ENCODE data around the gene TEX55.
"Not testable (repeated sequence)": the region's sequence is repeated elsewhere in the genome, so short reads cannot be mapped to it uniquely, and the experiment has no call there.

The TEX55 gene

DNA sequence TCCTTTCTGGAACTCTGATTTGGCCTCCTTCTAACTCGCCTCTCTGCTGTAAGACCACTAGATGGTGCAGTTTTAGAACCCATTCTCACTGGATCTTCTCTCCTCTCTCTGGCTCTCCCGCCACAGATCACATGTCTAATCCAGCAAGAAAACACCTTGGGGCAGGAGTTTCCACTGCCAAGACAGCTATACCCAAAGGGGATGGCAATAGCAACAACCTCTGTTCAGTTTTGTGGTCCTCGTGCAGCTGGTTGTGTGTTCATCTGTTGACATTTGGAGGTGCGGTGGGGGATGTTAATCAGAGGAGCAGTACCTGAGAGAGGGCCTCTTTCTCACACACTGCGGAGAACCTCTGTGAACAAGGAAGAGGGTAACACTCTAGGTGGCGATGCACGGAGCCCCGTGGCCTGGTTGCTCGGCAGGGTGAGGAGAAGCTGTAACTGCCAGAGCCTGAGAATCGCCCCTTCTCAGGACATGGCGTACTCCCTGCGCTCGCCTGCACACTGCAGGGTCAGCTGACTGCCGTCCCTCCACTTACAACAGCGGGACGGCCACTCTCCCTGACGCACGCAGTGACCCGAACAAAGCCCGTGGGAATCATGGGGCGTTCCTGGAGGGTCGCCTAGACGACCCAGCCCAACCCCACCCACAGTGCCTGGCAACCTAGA lies at the start of gene TEX55:
TEX55 (plus strand) TSS at position 666 of the 668 bp plus-strand sequence. CDS start 25 bp downstream, outside the sequence.
- peak; percentile 38 for DNase-seq
- Mint-ChIP-seq H3K9me3 (no peaks in the 10 kb centered on the region), H3K4me3 (no peak within 1 kb of the TSS), H3K27ac (no peak within 1 kb of the TSS), H3K36me3 (ENCODE audit: low read depth) (no peaks in the 10 kb centered on the region), H3K4me1 (ENCODE audit: low read depth) (peaks cover 7% of the 10 kb centered on the region), H3K27me3 (no peaks in the 10 kb centered on the region)

- H3K36me3 Mint-ChIP-seq (ENCODE audit: low read depth) = no peaks in the 10 kb centered on the region
- H3K4me3 Mint-ChIP-seq = no peak overlapping the region
- no peaks in the 10 kb centered on the region for H3K9me3 Mint-ChIP-seq
Observed at GRCh38 chr3:119098003-119098402, 48.0 kb upstream of the TEX55 start.

DNA sequence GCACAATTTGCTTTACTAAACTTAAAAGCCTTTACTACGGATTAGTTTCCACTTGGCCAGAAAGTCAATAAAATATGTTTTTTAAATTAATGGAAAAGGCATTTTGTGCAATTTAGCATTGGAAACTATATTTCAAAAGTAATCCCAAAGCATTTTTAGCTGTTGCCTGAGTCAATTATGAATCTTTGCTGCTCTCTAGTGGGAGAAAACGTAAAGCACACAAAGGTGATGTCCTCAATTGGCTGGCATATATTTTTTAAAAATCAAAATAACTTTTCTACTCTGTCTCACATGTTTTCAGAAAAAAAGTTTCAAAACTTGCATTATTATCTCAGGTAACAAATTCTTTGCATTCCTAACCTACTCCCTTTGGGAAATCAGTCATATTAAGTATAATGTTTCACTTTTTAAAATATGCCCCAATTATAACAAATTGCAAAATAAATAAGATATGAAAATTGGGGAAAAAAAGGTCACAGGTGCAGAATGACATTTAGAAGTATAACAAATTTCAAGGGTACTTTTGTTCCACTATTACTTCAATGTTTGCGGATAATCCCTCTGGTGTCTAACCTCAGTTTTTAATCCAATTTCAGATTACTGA lies 47.2 kb upstream of the TEX55 start:
- no peak overlapping the region for H3K4me3 Mint-ChIP-seq
- no peaks in the 10 kb centered on the region for H3K36me3 Mint-ChIP-seq (ENCODE audit: low read depth)
- DNase-seq = no peak
- H3K27ac Mint-ChIP-seq = no peak overlapping the region
- no peaks in the 10 kb centered on the region for H3K4me1 Mint-ChIP-seq (ENCODE audit: low read depth)
- no peaks in the 10 kb centered on the region for H3K9me3 Mint-ChIP-seq
- H3K27me3 Mint-ChIP-seq = no peaks in the 10 kb centered on the region

More at GRCh38 chr3:119098003-119098402, 48.0 kb upstream of the TEX55 start:
- Mint-ChIP-seq H3K27me3 (no peaks in the 10 kb centered on the region), H3K4me1 (ENCODE audit: low read depth) (no peaks in the 10 kb centered on the region), H3K27ac (no peak overlapping the region)
- DNase-seq = no peak

DNA sequence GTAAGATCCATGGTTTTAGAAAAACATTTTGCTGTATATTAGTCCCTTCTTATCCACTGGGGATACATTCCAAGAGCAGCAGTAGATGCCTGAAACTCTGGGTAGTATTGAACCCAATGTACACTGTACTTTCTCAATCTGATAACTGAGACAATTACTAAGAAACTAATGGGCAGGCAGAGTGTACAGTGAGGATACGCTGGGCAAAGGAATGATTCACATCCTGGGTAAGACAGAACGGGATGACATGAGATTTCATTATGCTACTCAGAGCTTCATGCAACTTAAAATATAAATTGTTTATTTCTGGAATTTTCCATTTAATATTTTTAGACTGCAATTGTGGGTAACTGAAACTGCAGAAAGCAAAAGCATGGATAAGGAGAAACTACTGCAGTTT lies 46.2 kb upstream of the TEX55 start:
- no peaks in the 10 kb centered on the region for H3K9me3 Mint-ChIP-seq
- no peaks in the 10 kb centered on the region for H3K4me1 Mint-ChIP-seq (ENCODE audit: low read depth)
- no peaks in the 10 kb centered on the region for H3K27me3 Mint-ChIP-seq
- H3K4me3 Mint-ChIP-seq = no peak overlapping the region
- H3K36me3 Mint-ChIP-seq (ENCODE audit: low read depth) = no peaks in the 10 kb centered on the region
- H3K27ac Mint-ChIP-seq = no peak overlapping the region
- no peak for DNase-seq

- Mint-ChIP-seq H3K36me3 (ENCODE audit: low read depth) (no peaks in the 10 kb centered on the region), H3K4me3 (no peak overlapping the region), H3K27ac (no peak overlapping the region), H3K27me3 (no peaks in the 10 kb centered on the region), H3K4me1 (ENCODE audit: low read depth) (no peaks in the 10 kb centered on the region), H3K9me3 (no peaks in the 10 kb centered on the region)
- DNase-seq = no peak
Observed at GRCh38 chr3:119104031-119104430, 41.9 kb upstream of the TEX55 start.

- H3K4me3 Mint-ChIP-seq; H3K27ac Mint-ChIP-seq; H3K36me3 Mint-ChIP-seq (ENCODE audit: low read depth); DNase-seq; H3K4me1 Mint-ChIP-seq (ENCODE audit: low read depth): not testable (repeated sequence)
- H3K9me3 Mint-ChIP-seq = peaks cover 17% of the 10 kb centered on the region
- H3K27me3 Mint-ChIP-seq = peaks cover 28% of the 10 kb centered on the region
Observed at GRCh38 chr3:119118330-119118729, 27.6 kb upstream of the TEX55 start.

DNA sequence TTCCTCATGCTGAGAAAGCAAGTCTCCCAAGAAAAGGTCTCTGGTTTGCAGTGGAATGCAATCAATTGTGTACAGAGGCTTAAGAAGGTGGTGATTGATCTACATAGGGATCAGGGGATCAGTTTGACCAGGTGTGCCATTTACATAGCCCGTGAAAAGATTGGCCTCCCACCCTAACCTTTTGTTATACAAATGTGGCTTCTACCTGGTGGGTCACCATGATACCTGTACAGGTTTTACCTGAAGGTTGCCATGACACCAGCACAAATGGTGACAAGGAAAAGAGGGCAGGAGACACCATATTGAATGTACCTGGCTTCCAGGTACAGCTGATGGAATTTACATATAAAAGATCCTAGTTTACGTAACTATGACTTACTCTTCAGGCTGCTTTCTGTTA lies 25.5 kb upstream of the TEX55 start:
- Mint-ChIP-seq H3K4me1 (ENCODE audit: low read depth) (no peaks in the 10 kb centered on the region), H3K27ac (no peak overlapping the region), H3K9me3 (peaks cover 17% of the 10 kb centered on the region), H3K27me3 (peaks cover 30% of the 10 kb centered on the region), H3K4me3 (no peak overlapping the region), H3K36me3 (ENCODE audit: low read depth) (no peaks in the 10 kb centered on the region)
- no peak for DNase-seq

DNA sequence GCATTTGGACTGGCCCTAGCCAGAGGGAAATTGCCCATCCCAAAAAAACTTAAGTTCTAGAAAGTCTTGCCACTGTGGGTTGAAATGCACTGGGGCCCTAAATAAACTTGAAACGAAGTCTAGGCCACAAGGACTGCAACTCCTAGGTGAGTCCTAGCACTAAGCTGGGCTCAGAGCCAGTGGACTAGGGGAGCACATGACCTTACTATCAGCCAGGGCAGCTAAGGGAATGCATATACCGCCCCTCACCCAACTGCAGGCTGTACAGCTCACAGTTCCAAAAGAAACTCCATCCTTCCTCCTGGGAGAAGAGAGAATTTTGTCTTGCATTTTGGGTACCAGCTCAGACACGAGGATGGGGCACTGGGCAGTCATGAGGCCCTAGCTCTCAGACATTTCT lies 23.6 kb upstream of the TEX55 start:
- no peaks in the 10 kb centered on the region for H3K36me3 Mint-ChIP-seq (ENCODE audit: low read depth)
- no peak overlapping the region for H3K27ac Mint-ChIP-seq
- H3K9me3 Mint-ChIP-seq = peaks cover 9% of the 10 kb centered on the region
- H3K4me1 Mint-ChIP-seq (ENCODE audit: low read depth) = no peaks in the 10 kb centered on the region
- H3K4me3 Mint-ChIP-seq = no peak overlapping the region
- DNase-seq = no peak
- peaks cover 30% of the 10 kb centered on the region for H3K27me3 Mint-ChIP-seq

DNA sequence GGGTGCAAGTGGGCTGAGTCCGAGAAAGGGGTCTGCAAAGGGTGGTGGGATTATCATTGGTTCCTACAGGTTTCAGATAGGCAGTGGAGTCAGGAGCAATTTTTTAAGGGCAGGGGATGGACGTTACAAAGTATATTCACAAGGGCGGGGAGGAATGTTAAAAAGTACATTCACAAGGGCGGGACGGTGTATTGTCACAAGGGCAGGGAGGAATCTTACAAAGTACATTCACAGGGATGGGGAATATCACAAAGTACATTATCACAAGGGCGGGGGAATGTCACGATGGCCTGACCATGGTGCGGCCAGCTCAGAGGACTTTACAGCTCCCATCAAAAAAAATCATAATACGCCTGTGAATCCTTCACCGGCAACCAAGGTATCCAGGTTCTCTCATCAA lies 20.6 kb upstream of the TEX55 start:
- DNase-seq = no peak
- Mint-ChIP-seq H3K27me3 (peaks cover 24% of the 10 kb centered on the region), H3K9me3 (no peaks in the 10 kb centered on the region), H3K4me1 (ENCODE audit: low read depth) (no peaks in the 10 kb centered on the region), H3K4me3 (no peak overlapping the region), H3K27ac (no peak overlapping the region), H3K36me3 (ENCODE audit: low read depth) (no peaks in the 10 kb centered on the region)

GRCh38 chr3:119125742-119126504 lies 20.0 kb upstream of the TEX55 start:
- Mint-ChIP-seq H3K27me3 (peaks cover 24% of the 10 kb centered on the region), H3K4me3 (no peak overlapping the region), H3K4me1 (ENCODE audit: low read depth) (no peaks in the 10 kb centered on the region), H3K9me3 (no peaks in the 10 kb centered on the region), H3K36me3 (ENCODE audit: low read depth) (no peaks in the 10 kb centered on the region), H3K27ac (no peak overlapping the region)
- DNase-seq = no peak

DNA sequence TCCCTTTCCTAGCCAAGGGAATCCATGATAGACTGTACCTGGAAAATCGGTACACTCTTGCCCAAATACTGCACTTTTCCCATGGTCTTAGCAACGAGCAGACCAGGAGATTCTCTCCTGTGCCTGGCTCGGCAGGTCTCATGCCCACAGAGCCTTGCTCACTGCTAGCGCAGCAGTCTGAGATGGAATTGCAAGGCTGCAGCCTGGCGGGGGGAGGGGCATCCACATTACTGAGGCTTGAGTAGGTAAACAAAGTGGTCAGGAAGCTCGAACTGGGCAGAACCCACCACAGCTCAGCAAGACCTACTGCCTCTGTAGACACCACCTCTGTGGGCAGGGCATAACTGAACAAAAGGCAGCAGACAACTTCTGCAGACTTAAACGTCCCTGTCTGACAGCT lies 15.7 kb upstream of the TEX55 start:
- not testable (repeated sequence) for H3K4me3 Mint-ChIP-seq; H3K27ac Mint-ChIP-seq; H3K36me3 Mint-ChIP-seq (ENCODE audit: low read depth); DNase-seq; H3K9me3 Mint-ChIP-seq; H3K4me1 Mint-ChIP-seq (ENCODE audit: low read depth)
- H3K27me3 Mint-ChIP-seq = peaks cover 16% of the 10 kb centered on the region

GRCh38 chr3:119132291-119132690 lies 13.7 kb upstream of the TEX55 start:
- not testable (repeated sequence) for H3K9me3 Mint-ChIP-seq; DNase-seq; H3K27me3 Mint-ChIP-seq; H3K36me3 Mint-ChIP-seq (ENCODE audit: low read depth); H3K4me3 Mint-ChIP-seq; H3K4me1 Mint-ChIP-seq (ENCODE audit: low read depth); H3K27ac Mint-ChIP-seq

DNA sequence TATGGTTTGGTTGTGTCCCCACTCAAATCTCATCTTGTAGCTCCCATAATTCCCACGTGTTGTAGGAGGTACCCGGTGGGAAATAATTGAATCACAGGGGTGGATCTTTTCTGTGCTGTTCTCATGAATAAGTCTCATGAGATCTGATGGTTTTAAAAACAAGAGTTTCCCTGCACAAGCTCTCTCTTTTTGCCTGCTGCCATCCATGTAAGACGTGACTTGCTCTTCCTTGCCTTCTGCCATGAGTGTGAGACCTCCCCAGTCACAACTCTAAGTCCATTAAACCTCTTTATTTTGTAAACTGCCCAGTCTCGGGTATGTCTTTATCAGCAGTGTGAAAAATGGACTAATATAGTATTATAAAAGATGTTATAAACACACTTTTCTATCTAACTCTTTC lies 6.6 kb upstream of the TEX55 start:
- not testable (repeated sequence) for H3K36me3 Mint-ChIP-seq (ENCODE audit: low read depth); H3K4me1 Mint-ChIP-seq (ENCODE audit: low read depth); DNase-seq; H3K4me3 Mint-ChIP-seq; H3K27ac Mint-ChIP-seq; H3K9me3 Mint-ChIP-seq; H3K27me3 Mint-ChIP-seq

DNA sequence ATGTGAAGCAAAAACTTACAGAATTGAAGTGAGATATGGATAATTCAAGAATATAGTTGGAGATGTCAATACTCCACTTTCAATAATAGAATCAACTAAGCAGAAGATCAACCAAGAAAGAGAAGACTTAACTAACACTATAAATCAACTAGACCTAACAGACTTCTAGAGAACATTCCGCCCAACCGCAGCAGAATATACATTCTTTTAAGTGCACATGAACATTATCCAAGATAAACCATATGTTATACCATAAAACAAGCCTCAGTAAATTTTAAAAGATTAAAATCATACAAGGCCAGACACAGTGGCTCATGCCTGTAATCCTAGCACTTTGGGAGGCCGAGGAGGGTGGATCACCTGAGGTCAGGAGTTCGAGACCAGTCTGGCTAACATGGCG lies 5.5 kb upstream of the TEX55 start:
- Mint-ChIP-seq H3K4me3 (no peak overlapping the region), H3K4me1 (ENCODE audit: low read depth) (peaks cover under 1% of the 10 kb centered on the region), H3K27ac (no peak overlapping the region), H3K9me3 (no peaks in the 10 kb centered on the region), H3K36me3 (ENCODE audit: low read depth) (no peaks in the 10 kb centered on the region), H3K27me3 (no peaks in the 10 kb centered on the region)
- no peak for DNase-seq

GRCh38 chr3:119145128-119145499 lies 851 bp upstream of the TEX55 start:
- Mint-ChIP-seq H3K4me1 (ENCODE audit: low read depth) (peaks cover 7% of the 10 kb centered on the region), H3K27ac (no peak overlapping the region), H3K36me3 (ENCODE audit: low read depth) (no peaks in the 10 kb centered on the region), H3K9me3 (no peaks in the 10 kb centered on the region), H3K27me3 (no peaks in the 10 kb centered on the region), H3K4me3 (no peak overlapping the region)
- no peak for DNase-seq

Measured in activated T-cell treated with anti-CD3 and anti-CD28 coated beads, Interleukin-2, amount 50 U/mL, for 24 hours (primary cell).